ENCODE results near the gene NLRC5.

The NLRC5 gene

DNA sequence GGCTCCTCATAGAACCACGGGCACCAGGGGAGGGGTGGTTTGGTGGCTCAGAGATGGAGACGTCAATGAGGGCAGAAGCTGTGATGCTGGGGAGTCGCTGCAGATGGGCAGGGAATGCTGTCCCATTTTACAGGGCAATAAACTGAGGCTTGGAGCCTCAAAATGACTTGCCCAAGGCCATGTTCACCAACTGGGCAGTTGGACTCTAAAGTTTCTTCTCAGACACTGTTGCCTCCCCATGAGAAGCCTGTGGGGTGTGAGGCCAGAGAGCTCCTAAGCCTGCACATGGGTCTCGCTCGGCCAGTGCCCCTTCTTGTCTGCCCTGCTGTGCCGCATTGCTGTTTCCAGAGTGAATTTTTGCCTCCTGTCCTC lies 141.6 kb downstream of the NLRC5 start:
- Histone ChIP-seq H3K36me3 (ENCODE audit: control insufficient read depth, insufficient read depth, low read length) (peaks cover 24% of the 10 kb centered on the region), H3K9me3 (ENCODE audit: control insufficient read depth, low read length) (no peaks in the 10 kb centered on the region), H3K4me1 (ENCODE audit: control insufficient read depth, insufficient read depth, low read length, poor library complexity, severe bottlenecking) (no peaks in the 10 kb centered on the region), H3K4me3 (ENCODE audit: extremely low read depth, insufficient read depth, low read length, poor library complexity, severe bottlenecking) (no peak overlapping the region), H3K27ac (ENCODE audit: low read depth, low read length, severe bottlenecking) (no peak overlapping the region)
- WGBS, 2 experiments (ENCODE audit: insufficient coverage in 2 of 2): 95 to 96% methylated on average over 6 of the region's 6 CpGs

DNA sequence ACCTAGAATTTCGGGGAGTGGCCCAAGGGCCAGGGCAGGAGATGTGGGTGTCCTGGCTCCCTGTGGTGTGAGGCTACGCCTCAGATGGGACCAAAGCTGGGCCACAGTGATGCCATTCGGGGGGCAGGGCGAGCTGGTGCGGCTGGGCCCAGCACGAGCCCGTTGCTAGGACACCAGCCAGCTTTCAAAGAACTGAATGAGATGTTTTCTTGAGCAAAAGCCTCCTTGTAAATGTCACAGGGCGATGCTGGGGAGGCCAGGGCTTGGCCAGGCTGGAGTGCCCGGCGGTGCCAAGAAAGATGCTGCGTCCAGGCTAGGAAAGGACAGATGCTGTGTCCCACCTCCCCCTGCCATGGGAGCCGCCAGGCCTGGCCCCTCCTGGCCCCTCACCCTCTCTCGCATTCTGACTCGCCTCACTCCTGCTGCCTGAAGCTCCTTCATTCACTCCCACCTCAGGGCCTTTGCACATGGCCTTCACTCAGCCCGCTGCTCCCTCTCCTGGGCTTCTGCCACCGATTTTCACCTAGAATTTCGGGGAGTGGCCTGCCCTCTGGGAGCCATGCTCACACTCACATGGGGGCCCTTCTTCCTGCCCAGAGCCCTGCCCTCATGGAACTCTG lies 142.1 kb downstream of the NLRC5 start:
- H3K4me3 ChIP-seq (ENCODE audit: extremely low read depth, insufficient read depth, low read length, poor library complexity, severe bottlenecking): no peak overlapping the region
- WGBS, 2 experiments (ENCODE audit: insufficient coverage in 2 of 2): 89 to 93% methylated on average over 16 of the region's 17 CpGs
- no peaks in the 10 kb centered on the region for H3K4me1 ChIP-seq (ENCODE audit: control insufficient read depth, insufficient read depth, low read length, poor library complexity, severe bottlenecking)
- peaks cover 24% of the 10 kb centered on the region for H3K36me3 ChIP-seq (ENCODE audit: control insufficient read depth, insufficient read depth, low read length)
- H3K9me3 ChIP-seq (ENCODE audit: control insufficient read depth, low read length): no peaks in the 10 kb centered on the region
- no peak overlapping the region for H3K27ac ChIP-seq (ENCODE audit: low read depth, low read length, severe bottlenecking)

GRCh38 chr16:57132470-57132869 lies 143.1 kb downstream of the NLRC5 start:
- 100% methylated on average over 1 of the region's 1 CpG; no CpG with 5 or more reads in 1 of the 2 experiments for WGBS, 2 experiments (ENCODE audit: insufficient coverage in 2 of 2)
- H3K9me3 ChIP-seq (ENCODE audit: control insufficient read depth, low read length): no peaks in the 10 kb centered on the region
- no peaks in the 10 kb centered on the region for H3K4me1 ChIP-seq (ENCODE audit: control insufficient read depth, insufficient read depth, low read length, poor library complexity, severe bottlenecking)
- peaks cover 22% of the 10 kb centered on the region for H3K36me3 ChIP-seq (ENCODE audit: control insufficient read depth, insufficient read depth, low read length)
- no peak overlapping the region for H3K4me3 ChIP-seq (ENCODE audit: extremely low read depth, insufficient read depth, low read length, poor library complexity, severe bottlenecking)
- H3K27ac ChIP-seq (ENCODE audit: low read depth, low read length, severe bottlenecking): no peak overlapping the region

DNA sequence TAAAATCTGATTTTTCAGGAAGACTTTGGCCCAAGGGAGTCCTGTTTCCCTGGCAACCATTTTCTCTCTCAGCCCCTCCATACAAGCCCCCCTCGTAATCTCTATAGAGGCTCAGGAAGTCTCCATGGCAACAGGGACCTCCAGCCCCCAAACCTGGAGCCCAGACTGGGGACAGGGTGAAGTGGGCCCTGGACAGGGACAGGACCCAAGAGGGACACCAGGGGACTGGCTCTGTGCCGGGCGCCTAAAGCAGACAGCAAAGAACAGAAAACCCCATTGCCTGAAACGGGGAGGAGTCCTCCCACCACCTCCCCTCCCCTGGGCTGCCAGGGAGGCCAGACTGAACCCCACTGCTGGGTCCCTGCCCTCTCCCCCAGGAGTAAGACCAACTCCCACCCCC lies 143.7 kb downstream of the NLRC5 start:
- Histone ChIP-seq H3K4me3 (ENCODE audit: extremely low read depth, insufficient read depth, low read length, poor library complexity, severe bottlenecking) (no peak overlapping the region), H3K36me3 (ENCODE audit: control insufficient read depth, insufficient read depth, low read length) (peaks cover 19% of the 10 kb centered on the region), H3K4me1 (ENCODE audit: control insufficient read depth, insufficient read depth, low read length, poor library complexity, severe bottlenecking) (no peaks in the 10 kb centered on the region), H3K27ac (ENCODE audit: low read depth, low read length, severe bottlenecking) (no peak overlapping the region), H3K9me3 (ENCODE audit: control insufficient read depth, low read length) (no peaks in the 10 kb centered on the region)
- 67 to 100% methylated on average over 2 to 3 of the region's 4 CpGs for WGBS, 2 experiments (ENCODE audit: insufficient coverage in 2 of 2)
